CD14-positive monocyte (primary cell): ENCODE data around the gene LECT2. TPM values are rescaled to one million over a fixed set of nuclear protein-coding genes. Genes with fewer than 3 reads are reported as not detected.

Experiments used
- DNase-seq, 3 donors: peaks; one replicate each; pipeline ENCODE4 v3.0.0-alpha.2; 2011 to 2022
- H2AFZ ChIP-seq: 2 replicates; pipeline ENCODE4 v1.6.0; 2012; ENCODE audit warnings: mild to moderate bottlenecking, low read depth, low read length, inconsistent platforms; ENCODE audit not compliant: insufficient read depth, poor library complexity, severe bottlenecking
- H3K27ac ChIP-seq, 2 donors: 1 replicate in 1 of 2; 2 replicates in 1 of 2; pipeline ENCODE4 v1.5.1; 2012 to 2013; ENCODE audit warnings: low read length in 2 of 2, control low read depth in 1 of 2, inconsistent platforms in 1 of 2, low read depth in 1 of 2, mild to moderate bottlenecking in 1 of 2
- H3K27me3 ChIP-seq, 2 donors: one replicate each; pipeline versions ENCODE4 v1.6.0 to v1.6.1; 2011 to 2013; ENCODE audit warnings: low read length in 2 of 2; ENCODE audit not compliant: control insufficient read depth in 2 of 2, insufficient read depth in 2 of 2
- H3K36me3 ChIP-seq, 2 donors: replicated peaks in 1 of 2; 1 replicate in 1 of 2; 2 replicates in 1 of 2; pipeline versions ENCODE4 v1.5.1 to v1.6.1; 2012 to 2013; ENCODE audit warnings: low read length in 2 of 2, control low read depth in 1 of 2, inconsistent platforms in 1 of 2, mild to moderate bottlenecking in 1 of 2; ENCODE audit not compliant: insufficient read depth in 2 of 2, control insufficient read depth in 1 of 2
- H3K4me1 ChIP-seq, 2 donors: 1 replicate in 1 of 2; 2 replicates in 1 of 2; pipeline versions ENCODE4 v1.5.1 to v1.6.1; 2012 to 2013; ENCODE audit warnings: low read length in 2 of 2, control low read depth in 1 of 2, inconsistent platforms in 1 of 2, mild to moderate bottlenecking in 1 of 2, moderate library complexity in 1 of 2; ENCODE audit not compliant: insufficient read depth in 2 of 2, control insufficient read depth in 1 of 2
- H3K4me2 ChIP-seq: replicated peaks from 2 replicates; pipeline ENCODE3; 2012; ENCODE audit warnings: low read length, moderate library complexity, mild to moderate bottlenecking; ENCODE audit not compliant: poor library complexity, severe bottlenecking; ENCODE audit errors: extremely low read depth
- H3K4me3 ChIP-seq, 3 experiments: fragments of 200-600 bp in 1 of 3; sonication (generic) in 1 of 3; replicated peaks in 1 of 3; 1 replicate in 2 of 3; 2 replicates in 1 of 3; pipeline ENCODE4 v1.5.1; 2011 to 2013; ENCODE audit warnings: low read length in 3 of 3, mild to moderate bottlenecking in 3 of 3, control low read depth in 2 of 3, low read depth in 2 of 3, inconsistent platforms in 1 of 3, moderate library complexity in 1 of 3
- H3K79me2 ChIP-seq: 2 replicates; pipeline ENCODE4 v1.6.0; 2012; ENCODE audit warnings: mild to moderate bottlenecking, control low read depth, inconsistent platforms, low read length, moderate library complexity; ENCODE audit not compliant: insufficient read depth
- H3K9ac ChIP-seq: 2 replicates; pipeline ENCODE4 v1.6.0; 2017; ENCODE audit warnings: low read length, mild to moderate bottlenecking; ENCODE audit not compliant: insufficient read depth, poor library complexity, severe bottlenecking
- H3K9me3 ChIP-seq, 2 donors: replicated peaks in 1 of 2; 1 replicate in 1 of 2; 2 replicates in 1 of 2; pipeline versions ENCODE4 v1.5.1 to v1.6.1; 2012 to 2013; ENCODE audit warnings: low read length in 2 of 2, control low read depth in 1 of 2; ENCODE audit not compliant: control insufficient read depth in 1 of 2, insufficient read depth in 1 of 2
- H4K20me1 ChIP-seq: 2 replicates; pipeline ENCODE4 v1.6.0; 2012; ENCODE audit warnings: mild to moderate bottlenecking, low read length, control low read depth, moderate library complexity; ENCODE audit not compliant: insufficient read depth
- H3K27ac Mint-ChIP-seq, 7 donors: one replicate each; pipeline ENCODE4 v1.8.0; 2020; ENCODE audit warnings: mild to moderate bottlenecking in 7 of 7, mixed read lengths in 7 of 7, moderate library complexity in 6 of 7, inconsistent platforms in 2 of 7
- H3K27me3 Mint-ChIP-seq, 3 donors: one replicate each; pipeline ENCODE4 v1.8.0; 2021 to 2022; ENCODE audit warnings: low read depth in 3 of 3, mild to moderate bottlenecking in 3 of 3, mixed read lengths in 3 of 3, moderate library complexity in 3 of 3, inconsistent platforms in 1 of 3
- H3K36me3 Mint-ChIP-seq, 2 donors: one replicate each; pipeline ENCODE4 v1.8.0; 2020; ENCODE audit warnings: mixed read lengths in 2 of 2, inconsistent platforms in 1 of 2, mild to moderate bottlenecking in 1 of 2
- H3K4me1 Mint-ChIP-seq: one replicate; pipeline ENCODE4 v1.8.0; 2020; ENCODE audit warnings: mild to moderate bottlenecking, mixed read lengths
- H3K4me3 Mint-ChIP-seq, 2 donors: one replicate each; pipeline ENCODE4 v1.8.0; 2020; ENCODE audit warnings: mild to moderate bottlenecking in 2 of 2, mixed read lengths in 2 of 2, moderate library complexity in 1 of 2
- H3K9me3 Mint-ChIP-seq, 7 donors: one replicate each; pipeline ENCODE4 v1.8.0; 2020 to 2022; ENCODE audit warnings: mixed read lengths in 7 of 7, mild to moderate bottlenecking in 6 of 7, moderate library complexity in 6 of 7, inconsistent platforms in 2 of 7
- CTCF ChIP-seq: fragments of 200-600 bp; IDR thresholded peaks from one replicate; pipeline ENCODE4 v1.8.0; 2022; ENCODE audit warnings: antibody characterized with exemption, mild to moderate bottlenecking
- WGBS: methylation state at CpG from one replicate; pipeline ENCODE4 v1.1.5; 2013; ENCODE audit warnings: missing lambda C conversion rate; ENCODE audit not compliant: insufficient coverage; 5-methylcytosine and 5-hydroxymethylcytosine counted together
- intact Hi-C, 2 donors: fragments of 100-400 bp; cut with micrococcal nuclease; formaldehyde crosslinking; loops; one replicate each; pipeline versions ENCODE4 v1.15.0 to v1.15.1; 2023
- polyA plus RNA-seq, 3 donors: library from polyadenylated mRNA; depleted of rRNA in 1 of 3; unstranded in 2 of 3; stranded (reverse) in 1 of 3; fragments of 300-500 nt in 2 of 3; fragments of >200 nt in 1 of 3; fragmentation: Illumina TruSeq in 2 of 3; gene quantifications; 1 replicate in 2 of 3; 2 replicates in 1 of 3; pipeline ENCODE4 v1.2.3, GENCODE V29; 2012 to 2021

LECT2 gene
- polyA plus RNA-seq, 3 donors = not detected

- H3K27me3 Mint-ChIP-seq = peaks cover 14 to 38% (median 19%) of the 10 kb centered on the region in 3 donors
- H3K4me3 Mint-ChIP-seq = no peak overlapping the region
- peaks cover 0 to 2% (median 0%) of the 10 kb centered on the region in 7 donors for H3K9me3 Mint-ChIP-seq
- DNase-seq = no peak
- H3K27me3 ChIP-seq = peaks cover 27 to 30% of the 10 kb centered on the region in 2 donors
- H3K36me3 ChIP-seq = no peaks in the 10 kb centered on the region
- no peak overlapping the region for H3K4me3 ChIP-seq
- 100% methylated on average over 1 of the region's 4 CpGs for WGBS
- H3K27ac Mint-ChIP-seq = peak overlapping the region in 1 of 7 donors; percentile 27
- H3K79me2 ChIP-seq = no peaks in the 10 kb centered on the region
- H3K9ac ChIP-seq = no peak overlapping the region
- no peaks in the 10 kb centered on the region for H4K20me1 ChIP-seq
- peaks cover 8% of the 10 kb centered on the region for H3K4me1 Mint-ChIP-seq
- H3K36me3 Mint-ChIP-seq = peaks cover 0 to 2% of the 10 kb centered on the region in 2 donors
- H3K9me3 ChIP-seq = no peaks in the 10 kb centered on the region
- H3K4me2 ChIP-seq = no peak overlapping the region
- peaks cover 4 to 8% of the 10 kb centered on the region in 2 donors for H3K4me1 ChIP-seq
- intact Hi-C loops = loop anchor here (5.0 to 10.0 kb wide), 6 partner anchors 47 to 107 kb away; partner anchors contain the start of gene TGFBI (in 1 of the 2)
- no peak overlapping the region for H2AFZ ChIP-seq
- no peak for TF ChIP-seq CTCF
- H3K27ac ChIP-seq = no peak overlapping the region
Measured at GRCh38 chr5:135978212-135978631, 23.4 kb upstream of the LECT2 start.

DNA sequence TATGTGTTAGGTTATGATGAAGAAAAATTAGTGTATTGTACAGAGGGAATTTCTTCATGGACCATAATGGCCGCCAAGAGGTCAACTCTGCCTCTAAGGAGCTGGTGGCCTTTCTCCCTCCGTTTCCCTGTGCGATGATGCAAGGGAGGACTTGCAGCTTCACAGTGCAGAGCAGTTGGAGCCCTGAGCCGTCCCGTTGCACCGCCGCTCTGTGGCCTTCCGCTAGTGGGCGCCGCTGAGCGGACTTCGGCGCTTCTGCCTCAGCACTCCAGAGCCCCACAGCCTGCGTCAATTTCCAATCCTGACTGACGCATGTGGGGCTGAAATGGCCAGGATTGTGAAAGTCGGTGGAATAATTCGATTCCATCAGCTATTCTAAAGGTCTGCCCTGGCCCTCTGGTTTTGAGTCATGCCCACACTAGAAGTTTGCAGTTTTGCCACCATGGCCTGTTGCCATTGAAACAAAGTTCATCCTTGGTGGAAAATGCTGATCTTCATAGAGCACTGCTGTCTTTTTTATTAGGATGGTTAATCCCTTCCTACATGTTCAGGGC, 22.7 kb upstream of the LECT2 start:
- Mint-ChIP-seq H3K4me1 (peaks cover 8% of the 10 kb centered on the region), H3K4me3 (peak overlapping the region in 1 of 2 donors; percentile 46), H3K27ac (peak overlapping the region in 2 of 7 donors; percentile 13 to 58), H3K9me3 (peaks cover 0 to 2% (median 0%) of the 10 kb centered on the region in 7 donors), H3K27me3 (peaks cover 14 to 38% (median 19%) of the 10 kb centered on the region in 3 donors), H3K36me3 (peaks cover 0 to 2% of the 10 kb centered on the region in 2 donors)
- peaks cover 4 to 8% of the 10 kb centered on the region in 2 donors for H3K4me1 ChIP-seq
- peak overlapping the region; percentile 2 for H2AFZ ChIP-seq
- no peaks in the 10 kb centered on the region for H3K79me2 ChIP-seq
- WGBS = 6% methylated on average over 17 of the region's 17 CpGs
- no peaks in the 10 kb centered on the region for H3K36me3 ChIP-seq
- no peaks in the 10 kb centered on the region for H3K9me3 ChIP-seq
- no peak overlapping the region for H3K9ac ChIP-seq
- H3K4me2 ChIP-seq = peak overlapping the region; percentile 23
- peak; percentile 95 for TF ChIP-seq CTCF
- H3K27ac ChIP-seq = no peak overlapping the region
- intact Hi-C loops = loop anchor here (5.0 to 10.0 kb wide), 6 partner anchors 47 to 107 kb away; partner anchors contain the start of gene TGFBI (in 1 of the 2)
- DNase-seq = peak; percentile 80 to 91 (median 84)
- peaks cover 33% of the 10 kb centered on the region in 2 donors for H3K27me3 ChIP-seq
- H3K4me3 ChIP-seq = no peak overlapping the region
- no peaks in the 10 kb centered on the region for H4K20me1 ChIP-seq
